HG03378 (cell line): ENCODE results near the gene FOXK1.

Experiments
- ATAC-seq: cut with Tn5 transposase; IDR thresholded peaks from one replicate; pipeline ENCODE4 v1.9.1; 2021; ENCODE audit warnings: mild to moderate bottlenecking, moderate library complexity; ENCODE audit not compliant: unreplicated experiment

FOXK1 gene

GRCh38 chr7:4762121-4763055, 80.3 kb downstream of the FOXK1 start:
- no peak for ATAC-seq

GRCh38 chr7:4763091-4763793, 81.1 kb downstream of the FOXK1 start:
- ATAC-seq: no peak

GRCh38 chr7:4763794-4764185, 81.7 kb downstream of the FOXK1 start:
- no peak for ATAC-seq

GRCh38 chr7:4764402-4765007, 82.4 kb downstream of the FOXK1 start:
- no peak for ATAC-seq

DNA sequence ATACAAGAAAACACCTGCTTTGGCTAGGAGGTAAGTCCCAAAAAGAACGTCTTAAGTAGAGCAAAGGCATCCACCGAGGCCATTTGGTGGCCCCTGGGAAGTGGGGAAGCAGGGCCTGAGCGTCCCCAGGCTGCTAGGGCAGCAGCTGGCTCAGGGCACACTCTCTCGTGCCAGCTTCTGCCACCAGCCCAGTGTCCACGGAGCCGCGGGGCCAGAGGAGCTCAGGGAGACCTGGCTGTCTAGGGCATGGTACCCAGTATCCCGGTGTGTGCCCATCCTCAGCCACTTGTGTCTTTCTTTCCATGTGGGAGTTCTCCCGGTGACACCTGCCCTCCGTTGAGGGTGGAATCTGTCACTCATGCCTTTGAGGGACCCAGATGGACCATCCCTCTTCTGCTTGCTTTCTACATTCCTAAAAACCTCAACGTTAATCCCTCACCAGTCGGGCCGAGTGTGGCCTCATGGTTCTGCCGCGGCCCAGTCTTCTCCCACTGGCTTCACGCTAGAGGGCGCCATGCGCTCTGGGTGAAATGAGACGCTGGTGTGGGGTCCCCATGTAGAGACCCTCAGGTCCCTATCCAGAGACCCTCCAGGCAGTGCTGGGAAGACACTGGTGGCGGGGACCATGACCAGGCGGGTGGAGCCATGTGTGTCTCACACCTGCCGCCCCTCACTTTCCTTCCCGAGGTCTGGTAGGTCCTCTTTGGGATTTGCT, 83.8 kb downstream of the FOXK1 start:
- ATAC-seq: no peak

DNA sequence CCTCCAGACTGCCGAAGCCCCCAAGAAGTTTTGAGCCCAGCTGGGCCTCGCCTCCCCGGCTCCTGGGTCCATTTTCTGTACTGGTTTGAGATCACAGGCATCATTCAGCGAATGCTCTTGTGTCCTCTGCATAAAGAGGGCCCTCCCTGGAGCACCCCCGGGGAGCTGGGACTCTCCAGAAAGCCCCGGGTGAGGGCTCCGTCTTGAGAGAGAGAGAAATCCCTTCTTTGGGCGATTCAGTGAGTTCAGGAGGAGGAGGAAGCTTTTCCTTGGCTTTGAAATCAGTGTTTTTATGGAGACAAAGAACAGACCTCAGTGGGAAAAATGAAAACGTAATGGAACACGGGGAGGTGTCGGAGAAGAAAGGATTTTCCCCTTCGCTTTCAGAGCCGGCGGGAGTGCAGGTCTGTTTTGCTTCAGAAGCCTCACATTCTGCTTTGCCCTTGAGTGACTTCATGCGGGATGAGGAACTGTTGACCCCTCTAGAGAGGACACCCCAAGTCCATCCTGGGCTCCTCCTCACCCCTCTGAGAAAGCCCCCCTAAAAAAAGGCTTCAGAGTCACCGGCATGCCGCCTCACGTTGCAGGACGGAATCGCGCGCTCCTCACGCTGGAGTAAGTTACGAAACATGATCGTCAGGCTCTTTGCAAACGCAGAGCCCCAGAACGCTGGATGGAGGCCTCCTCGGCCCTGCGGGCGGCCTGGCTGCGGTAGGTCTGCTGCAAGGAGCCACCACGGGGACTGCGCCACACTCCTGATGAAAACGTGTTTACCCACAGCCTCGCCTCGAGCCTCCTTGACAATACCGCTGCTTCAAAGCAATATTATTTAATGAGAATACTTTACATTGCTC, 84.8 kb downstream of the FOXK1 start:
- ATAC-seq: no peak

GRCh38 chr7:4768597-4769569, 86.8 kb downstream of the FOXK1 start:
- no peak for ATAC-seq

DNA sequence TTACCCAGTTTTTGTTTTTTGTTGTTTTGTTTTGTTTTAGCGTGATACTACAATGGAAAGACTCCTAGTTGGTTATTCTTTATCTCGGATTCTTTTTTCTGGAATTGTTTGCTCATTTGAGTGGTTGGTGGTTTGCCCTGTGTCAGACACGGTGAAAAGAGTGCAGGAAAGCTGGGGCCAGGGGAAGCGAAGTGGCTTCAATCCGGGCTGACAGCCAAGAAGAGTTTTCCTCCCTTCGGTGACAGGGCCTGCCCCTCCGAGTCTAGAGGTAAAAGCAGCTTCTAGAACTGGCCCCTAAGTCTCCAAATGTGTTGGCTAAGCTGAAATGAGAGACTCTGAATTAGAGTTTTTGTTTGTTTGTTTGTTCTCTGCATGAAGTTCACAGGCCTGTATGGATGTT, 87.7 kb downstream of the FOXK1 start:
- ATAC-seq: no peak

DNA sequence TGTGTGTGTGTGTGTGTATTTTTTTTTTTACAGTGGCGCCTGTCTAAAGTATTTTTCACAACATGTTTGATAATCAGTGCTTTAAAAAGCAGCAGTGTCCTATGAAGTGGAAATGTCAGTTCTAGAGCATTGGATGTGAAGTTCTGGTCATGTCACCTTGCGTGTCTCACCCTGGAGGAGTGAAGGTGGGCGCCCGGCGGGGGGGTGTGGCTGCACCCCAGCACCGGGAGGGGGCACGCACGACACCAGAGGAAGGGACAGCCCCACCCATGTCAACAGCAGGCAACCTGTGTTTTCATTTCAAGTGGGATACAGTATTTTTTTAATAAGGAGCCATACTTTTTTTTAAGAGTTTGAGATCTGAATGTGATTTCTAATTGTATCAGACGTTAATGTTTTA, 88.8 kb downstream of the FOXK1 start:
- ATAC-seq: no peak

DNA sequence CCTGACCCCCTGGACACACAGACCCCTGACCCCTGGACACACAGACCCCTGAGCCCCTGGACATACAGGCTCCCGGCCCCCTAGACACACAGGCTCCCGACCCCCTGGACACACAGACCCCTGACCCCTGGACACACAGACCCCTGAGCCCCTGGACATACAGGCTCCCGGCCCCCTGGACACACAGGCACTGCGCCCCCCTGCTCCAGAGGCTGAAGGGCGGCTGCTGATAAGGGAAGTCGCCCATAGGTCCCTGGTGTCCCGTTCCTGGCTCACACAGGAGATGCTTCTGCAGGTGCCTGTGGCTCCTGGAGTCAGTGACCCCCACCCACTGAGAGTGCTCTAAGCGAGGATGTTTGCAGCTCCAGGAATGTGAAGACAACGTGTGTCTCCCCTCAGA, 89.6 kb downstream of the FOXK1 start:
- ATAC-seq: no peak

DNA sequence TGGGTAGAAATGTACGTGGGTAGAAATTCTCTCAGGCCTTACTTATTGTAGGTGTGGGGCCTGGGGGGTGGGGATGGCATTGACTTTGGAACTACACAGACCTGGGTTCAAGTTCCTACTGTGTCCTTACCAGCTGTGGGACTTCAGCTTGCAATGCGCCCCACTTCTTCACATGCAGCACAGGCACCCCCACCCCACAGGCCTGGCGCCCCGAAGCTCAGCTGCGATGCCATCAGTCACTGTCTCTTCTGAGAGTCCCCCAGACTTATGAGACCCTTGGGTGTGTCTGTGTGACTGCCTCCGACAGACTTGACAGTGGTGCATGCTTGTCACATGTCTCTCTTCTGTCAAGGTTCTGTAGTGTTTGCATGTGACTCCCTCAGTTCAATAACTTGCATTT, 90.2 kb downstream of the FOXK1 start:
- no peak for ATAC-seq

DNA sequence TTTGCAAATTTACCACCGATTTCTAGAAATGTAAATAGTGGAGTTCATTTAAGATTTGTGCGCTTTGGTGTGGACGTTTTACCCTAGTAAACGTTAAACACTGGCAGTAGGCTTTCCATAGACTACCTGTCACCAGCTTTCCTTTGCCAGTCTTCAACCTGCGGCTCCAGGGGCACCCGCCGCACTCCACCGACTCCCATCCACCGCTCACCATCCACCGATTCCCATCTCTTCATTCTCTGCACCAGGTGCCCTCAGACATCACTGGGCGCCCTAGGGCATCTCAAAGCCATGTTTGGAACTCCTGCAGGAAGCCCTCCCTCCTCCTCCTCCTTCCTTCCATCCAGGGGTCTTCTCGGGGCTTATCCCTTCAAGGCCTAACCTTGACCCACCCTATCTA, 91.9 kb downstream of the FOXK1 start:
- ATAC-seq: no peak

DNA sequence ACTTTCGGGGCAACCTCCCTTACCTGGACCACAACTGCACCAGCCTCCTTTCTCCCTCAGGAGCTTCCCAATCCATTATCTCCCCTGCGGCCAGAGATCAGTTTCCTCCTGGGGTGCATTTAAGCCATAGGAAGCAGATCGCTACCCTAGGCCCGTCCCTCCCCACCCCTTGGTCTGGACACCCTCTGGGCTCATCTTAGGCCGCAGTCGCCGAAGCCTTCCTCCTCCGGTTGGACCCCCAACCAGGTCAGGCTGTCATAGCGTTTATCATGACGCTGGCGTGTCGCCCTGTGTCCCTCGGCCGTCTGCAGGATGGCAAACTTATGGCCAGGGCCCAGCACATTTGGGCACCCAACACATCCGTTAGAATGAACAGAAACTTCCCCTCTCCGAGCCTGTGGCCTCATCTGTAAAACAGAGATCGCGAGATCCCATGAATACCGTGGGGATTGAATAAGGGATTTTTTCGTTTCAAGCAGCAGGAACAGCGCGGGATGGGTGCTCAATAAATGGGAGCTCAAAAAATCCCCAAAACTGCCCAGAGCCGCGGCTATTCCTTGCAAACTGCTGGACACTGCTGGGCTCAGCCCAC, 92.7 kb downstream of the FOXK1 start:
- ATAC-seq: peak; percentile 36

DNA sequence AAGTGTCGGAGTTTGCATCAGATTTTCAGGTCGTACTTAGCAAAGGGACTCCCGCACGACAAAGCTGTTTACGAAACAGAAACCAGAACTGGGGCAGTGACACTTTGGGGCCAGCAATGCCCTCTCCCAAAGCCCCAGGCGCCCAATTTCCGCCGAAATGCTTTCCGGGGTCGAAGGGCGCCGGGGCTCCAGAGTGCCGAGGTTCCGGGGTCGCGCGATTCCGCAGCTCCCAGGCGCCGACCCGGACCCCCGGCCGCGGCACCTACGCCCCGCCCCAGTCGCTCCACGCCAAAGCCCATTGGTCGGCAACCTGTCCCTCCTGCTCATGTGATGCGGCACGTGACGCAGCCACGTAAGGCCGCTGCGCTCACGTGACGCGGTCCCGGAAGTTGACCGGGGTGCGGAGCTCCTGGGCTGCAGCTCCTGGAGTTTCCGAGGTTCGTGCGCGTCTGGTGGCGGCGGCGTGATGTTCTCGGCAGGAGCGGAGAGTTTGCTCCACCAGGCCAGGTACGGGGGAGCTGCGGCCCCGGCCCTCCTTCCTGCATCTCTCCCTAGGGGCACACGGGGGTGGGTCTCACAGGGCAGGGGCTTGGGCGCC, 93.3 kb downstream of the FOXK1 start, which contains the start of gene AP5Z1:
TSS of gene AP5Z1 (plus strand) at position 374 of the 598 bp plus-strand sequence. CDS start at position 467, 93 bp downstream.
- peak; percentile 66 for ATAC-seq

DNA sequence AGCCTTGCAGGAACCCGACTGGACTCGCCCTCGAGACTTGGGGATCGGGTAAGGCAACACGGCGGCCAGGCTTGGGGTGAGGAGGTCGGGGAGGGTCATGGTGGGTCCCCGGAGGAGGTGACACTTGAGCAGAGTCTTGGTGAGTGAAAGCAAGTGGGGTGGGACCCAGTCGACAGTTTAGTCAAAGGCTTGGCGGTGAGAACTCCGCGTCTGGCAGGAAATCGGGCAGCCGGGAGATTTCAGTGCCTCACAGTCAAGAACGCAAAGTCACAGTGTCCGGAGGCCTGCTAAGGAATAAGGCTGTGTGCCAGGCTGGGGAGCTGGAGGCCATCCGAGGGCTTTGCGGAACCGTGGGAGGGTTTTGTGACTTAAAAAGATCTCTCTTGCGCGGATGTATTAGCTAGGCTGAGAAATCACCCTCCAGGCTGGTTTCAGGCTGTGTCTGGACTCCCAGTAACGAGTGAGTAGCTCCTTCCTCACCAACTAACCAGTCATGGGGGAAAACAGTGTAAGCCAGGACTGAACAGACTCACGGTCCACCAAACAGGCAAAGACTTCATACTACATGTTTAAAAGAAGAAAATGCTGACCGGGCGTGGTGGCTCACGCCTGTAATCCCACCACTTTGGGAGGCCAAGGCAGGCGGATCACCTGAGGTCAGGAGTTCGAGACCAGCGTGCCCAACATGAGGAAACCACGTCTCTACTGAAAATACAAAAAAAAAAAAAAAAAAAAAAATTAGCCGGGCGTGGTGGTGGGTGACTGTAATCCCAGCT, 93.9 kb downstream of the FOXK1 start:
- peak; percentile 21 for ATAC-seq

GRCh38 chr7:4779118-4779517, 97.0 kb downstream of the FOXK1 start:
- no peak for ATAC-seq

DNA sequence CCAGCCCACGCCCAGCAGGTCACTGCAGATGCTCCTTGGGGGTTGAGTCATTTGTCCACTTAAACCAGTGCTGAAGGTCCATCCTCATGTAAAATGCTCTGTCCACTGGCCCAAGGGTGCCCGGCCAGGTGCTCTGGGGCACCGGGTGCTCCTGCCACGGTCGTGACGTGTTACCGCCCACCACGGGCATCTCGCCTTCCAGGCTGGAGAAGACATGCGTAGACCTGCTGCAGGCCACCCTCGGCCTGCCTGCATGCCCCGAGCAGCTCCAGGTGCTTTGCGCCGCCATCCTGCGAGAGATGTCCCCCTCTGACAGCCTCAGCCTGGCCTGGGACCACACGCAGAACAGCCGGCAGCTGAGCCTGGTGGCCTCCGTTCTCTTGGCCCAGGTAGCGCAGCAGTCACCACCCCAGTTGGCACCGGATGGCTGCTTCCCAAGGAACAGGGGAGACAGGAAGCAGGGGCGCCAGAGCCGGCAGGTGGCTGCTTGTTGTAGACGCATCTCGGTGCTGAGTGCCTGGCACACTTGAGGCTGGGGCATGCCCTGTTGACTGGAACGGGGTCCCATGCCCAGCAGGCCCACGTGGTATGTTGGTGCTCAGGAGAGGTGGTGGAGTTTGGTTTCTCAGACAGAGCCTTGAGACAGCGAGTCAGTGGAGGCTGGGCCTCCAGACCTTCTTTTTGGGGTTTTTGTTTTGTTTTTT, 99.4 kb downstream of the FOXK1 start:
- no peak for ATAC-seq
